Memory B cell (primary cell): ENCODE results near the gene NBEA.

Source experiments
- ATAC-seq: fragments of 150-1000 bp; cut with Tn5 transposase; 2 replicates; pipeline ENCODE4 v1.10.0; 2021; ENCODE audit warnings: low read depth, mild to moderate bottlenecking, moderate library complexity
- DNase-seq, 2 donors: peaks; one replicate each; pipeline ENCODE4 v3.0.0; 2022; ENCODE audit warnings: low spot score in 2 of 2
- H3K27ac Mint-ChIP-seq: one replicate; pipeline ENCODE4 v1.8.0; 2022; ENCODE audit warnings: mild to moderate bottlenecking, moderate library complexity, mixed read lengths
- H3K27me3 Mint-ChIP-seq: one replicate; pipeline ENCODE4 v1.8.0; 2022; ENCODE audit warnings: mixed read lengths
- H3K36me3 Mint-ChIP-seq: one replicate; pipeline ENCODE4 v1.8.0; 2022; ENCODE audit warnings: mild to moderate bottlenecking, mixed read lengths
- H3K4me1 Mint-ChIP-seq: one replicate; pipeline ENCODE4 v1.8.0; 2022; ENCODE audit warnings: mixed read lengths
- H3K4me3 Mint-ChIP-seq: one replicate; pipeline ENCODE4 v1.8.0; 2022; ENCODE audit warnings: mild to moderate bottlenecking, moderate library complexity, mixed read lengths
- H3K9me3 Mint-ChIP-seq: one replicate; pipeline ENCODE4 v1.8.0; 2022; ENCODE audit warnings: mixed read lengths

The NBEA gene

GRCh38 chr13:35514801-35515502 lies 572.9 kb downstream of the NBEA start:
- Mint-ChIP-seq H3K27me3 (no peaks in the 10 kb centered on the region), H3K4me3 (no peak overlapping the region), H3K4me1 (no peaks in the 10 kb centered on the region), H3K36me3 (peaks cover 4% of the 10 kb centered on the region), H3K27ac (no peak overlapping the region), H3K9me3 (no peaks in the 10 kb centered on the region)
- DNase-seq (no peak), ATAC-seq (no peak)

GRCh38 chr13:35518337-35518946 lies 576.4 kb downstream of the NBEA start:
- Mint-ChIP-seq H3K27ac (no peak overlapping the region), H3K4me1 (no peaks in the 10 kb centered on the region), H3K9me3 (no peaks in the 10 kb centered on the region), H3K36me3 (peaks cover 7% of the 10 kb centered on the region), H3K27me3 (no peaks in the 10 kb centered on the region), H3K4me3 (no peak overlapping the region)
- ATAC-seq, result no peak
- DNase-seq, result no peak

- ATAC-seq, result no peak
- no peak overlapping the region for H3K27ac Mint-ChIP-seq
- DNase-seq, result no peak
- no peak overlapping the region for H3K4me3 Mint-ChIP-seq
- no peaks in the 10 kb centered on the region for H3K4me1 Mint-ChIP-seq
- H3K27me3 Mint-ChIP-seq, result no peaks in the 10 kb centered on the region
- no peaks in the 10 kb centered on the region for H3K9me3 Mint-ChIP-seq
- H3K36me3 Mint-ChIP-seq, result peaks cover 3% of the 10 kb centered on the region
These were observed 582.1 kb downstream of the NBEA start for GRCh38 chr13:35524171-35524570.

GRCh38 chr13:35526577-35526976 lies 584.5 kb downstream of the NBEA start:
- H3K4me3 Mint-ChIP-seq, result no peak overlapping the region
- no peaks in the 10 kb centered on the region for H3K4me1 Mint-ChIP-seq
- no peak for DNase-seq
- peaks cover 3% of the 10 kb centered on the region for H3K36me3 Mint-ChIP-seq
- no peaks in the 10 kb centered on the region for H3K9me3 Mint-ChIP-seq
- ATAC-seq, result no peak
- no peak overlapping the region for H3K27ac Mint-ChIP-seq
- no peaks in the 10 kb centered on the region for H3K27me3 Mint-ChIP-seq

GRCh38 chr13:35527451-35527850 lies 585.4 kb downstream of the NBEA start:
- no peaks in the 10 kb centered on the region for H3K27me3 Mint-ChIP-seq
- ATAC-seq (no peak), DNase-seq (no peak)
- H3K36me3 Mint-ChIP-seq, result no peaks in the 10 kb centered on the region
- H3K9me3 Mint-ChIP-seq, result no peaks in the 10 kb centered on the region
- H3K4me1 Mint-ChIP-seq, result no peaks in the 10 kb centered on the region
- H3K4me3 Mint-ChIP-seq, result no peak overlapping the region
- H3K27ac Mint-ChIP-seq, result no peak overlapping the region

- Mint-ChIP-seq H3K9me3 (no peaks in the 10 kb centered on the region), H3K36me3 (no peaks in the 10 kb centered on the region), H3K27ac (no peak overlapping the region), H3K4me3 (no peak overlapping the region), H3K4me1 (no peaks in the 10 kb centered on the region), H3K27me3 (peaks cover 3% of the 10 kb centered on the region)
- no peak for ATAC-seq
- DNase-seq, result no peak
These were observed 588.1 kb downstream of the NBEA start for GRCh38 chr13:35530147-35530546.

- Mint-ChIP-seq H3K27me3 (peaks cover 3% of the 10 kb centered on the region), H3K4me3 (no peak overlapping the region), H3K9me3 (no peaks in the 10 kb centered on the region), H3K36me3 (no peaks in the 10 kb centered on the region), H3K4me1 (no peaks in the 10 kb centered on the region), H3K27ac (no peak overlapping the region)
- DNase-seq, result no peak
- no peak for ATAC-seq
These were observed 588.5 kb downstream of the NBEA start for GRCh38 chr13:35530581-35530980.

GRCh38 chr13:35531526-35531925 lies 589.5 kb downstream of the NBEA start:
- no peaks in the 10 kb centered on the region for H3K36me3 Mint-ChIP-seq
- no peaks in the 10 kb centered on the region for H3K4me1 Mint-ChIP-seq
- no peak overlapping the region for H3K27ac Mint-ChIP-seq
- DNase-seq (no peak), ATAC-seq (no peak)
- H3K4me3 Mint-ChIP-seq, result no peak overlapping the region
- H3K9me3 Mint-ChIP-seq, result no peaks in the 10 kb centered on the region
- peaks cover 3% of the 10 kb centered on the region for H3K27me3 Mint-ChIP-seq

GRCh38 chr13:35534343-35534742 lies 592.3 kb downstream of the NBEA start:
- DNase-seq, result no peak
- no peak for ATAC-seq
- Mint-ChIP-seq H3K4me1 (no peaks in the 10 kb centered on the region), H3K27me3 (peaks cover 3% of the 10 kb centered on the region), H3K4me3 (no peak overlapping the region), H3K27ac (no peak overlapping the region), H3K36me3 (no peaks in the 10 kb centered on the region), H3K9me3 (no peaks in the 10 kb centered on the region)

GRCh38 chr13:35548790-35549189 lies 606.7 kb downstream of the NBEA start:
- H3K4me3 Mint-ChIP-seq, result no peak overlapping the region
- no peak for ATAC-seq
- H3K36me3 Mint-ChIP-seq, result no peaks in the 10 kb centered on the region
- no peak for DNase-seq
- no peaks in the 10 kb centered on the region for H3K27me3 Mint-ChIP-seq
- H3K27ac Mint-ChIP-seq, result no peak overlapping the region
- no peaks in the 10 kb centered on the region for H3K9me3 Mint-ChIP-seq
- H3K4me1 Mint-ChIP-seq, result no peaks in the 10 kb centered on the region

GRCh38 chr13:35549481-35549880 lies 607.4 kb downstream of the NBEA start:
- Mint-ChIP-seq H3K36me3 (no peaks in the 10 kb centered on the region), H3K27ac (no peak overlapping the region), H3K9me3 (no peaks in the 10 kb centered on the region), H3K4me3 (no peak overlapping the region), H3K4me1 (no peaks in the 10 kb centered on the region), H3K27me3 (no peaks in the 10 kb centered on the region)
- DNase-seq (no peak), ATAC-seq (no peak)

GRCh38 chr13:35552172-35552844 lies 610.2 kb downstream of the NBEA start:
- no peak overlapping the region for H3K27ac Mint-ChIP-seq
- DNase-seq (no peak), ATAC-seq (no peak)
- no peaks in the 10 kb centered on the region for H3K4me1 Mint-ChIP-seq
- H3K36me3 Mint-ChIP-seq, result no peaks in the 10 kb centered on the region
- no peaks in the 10 kb centered on the region for H3K9me3 Mint-ChIP-seq
- no peaks in the 10 kb centered on the region for H3K27me3 Mint-ChIP-seq
- no peak overlapping the region for H3K4me3 Mint-ChIP-seq

- no peaks in the 10 kb centered on the region for H3K4me1 Mint-ChIP-seq
- DNase-seq, result no peak
- no peak overlapping the region for H3K27ac Mint-ChIP-seq
- ATAC-seq, result no peak
- H3K4me3 Mint-ChIP-seq, result no peak overlapping the region
- H3K27me3 Mint-ChIP-seq, result no peaks in the 10 kb centered on the region
- no peaks in the 10 kb centered on the region for H3K9me3 Mint-ChIP-seq
- H3K36me3 Mint-ChIP-seq, result peaks cover 2% of the 10 kb centered on the region
These were observed 613.0 kb downstream of the NBEA start for GRCh38 chr13:35554972-35555623.

GRCh38 chr13:35557475-35557874 lies 615.4 kb downstream of the NBEA start:
- ATAC-seq (no peak), DNase-seq (no peak)
- H3K27me3 Mint-ChIP-seq, result no peaks in the 10 kb centered on the region
- H3K4me1 Mint-ChIP-seq, result no peaks in the 10 kb centered on the region
- no peak overlapping the region for H3K4me3 Mint-ChIP-seq
- H3K36me3 Mint-ChIP-seq, result peaks cover 2% of the 10 kb centered on the region
- H3K27ac Mint-ChIP-seq, result no peak overlapping the region
- H3K9me3 Mint-ChIP-seq, result no peaks in the 10 kb centered on the region
